Panc1 (cell line): ENCODE data around the gene GABRG3. TPM values are rescaled to one million over a fixed set of nuclear protein-coding genes. Genes with fewer than 3 reads are reported as not detected.

ENCODE experiments used
- ATAC-seq: fragments of 200-7000 bp; cut with Tn5 transposase; 2 replicates; pipeline ENCODE4 v1.9.1; 2020; ENCODE audit warnings: mild to moderate bottlenecking, moderate library complexity
- BruUV-seq: library from RNA; stranded (reverse); fragments of 400-500 nt; replicated peaks from 2 replicates; lab custom pipeline; 2021; lab: Mats Ljungman, UMichigan
- CTCF ChIA-PET: fragments of 300-600 bp; sonication (Branson Sonifier 250); formaldehyde crosslinking; loops from one replicate; lab custom pipeline; 2022; ENCODE audit warnings: antibody characterized with exemption; lab: Charles Lee
- POLR2A ChIA-PET: fragments of 300-600 bp; sonication (Branson Sonifier 250); formaldehyde crosslinking; loops from one replicate; lab custom pipeline; 2022; ENCODE audit warnings: antibody characterized with exemption; lab: Charles Lee
- DNase-seq: peaks from one replicate; pipeline ENCODE4 v3.0.0-alpha.2; 2010; ENCODE audit warnings: low read depth, low spot score
- H3K27ac ChIP-seq: 2 replicates; pipeline ENCODE4 v1.5.1; 2011; ENCODE audit warnings: mild to moderate bottlenecking, low read length, inconsistent platforms
- H3K27me3 ChIP-seq: fragments of 200-500 bp; sonication (Bioruptor generic); 2 replicates; pipeline ENCODE4 v1.6.0; 2014; ENCODE audit warnings: low read length, inconsistent platforms; ENCODE audit not compliant: control insufficient read depth, insufficient read depth
- H3K36me3 ChIP-seq: fragments of 200-500 bp; sonication (Bioruptor generic); 2 replicates; pipeline ENCODE4 v1.5.1; 2014; ENCODE audit warnings: inconsistent platforms, mild to moderate bottlenecking, low read length, moderate library complexity; ENCODE audit not compliant: control insufficient read depth, insufficient read depth
- H3K4me1 ChIP-seq: 2 replicates; pipeline ENCODE4 v1.5.1; 2011; ENCODE audit warnings: inconsistent platforms, mild to moderate bottlenecking, low read length, moderate library complexity; ENCODE audit not compliant: control insufficient read depth, insufficient read depth
- H3K4me3 ChIP-seq, 2 experiments: 2 replicates each; pipeline ENCODE4 v1.5.1; 2011 to 2012; ENCODE audit warnings: low read depth in 2 of 2, low read length in 2 of 2, mild to moderate bottlenecking in 2 of 2, inconsistent platforms in 1 of 2, moderate library complexity in 1 of 2
- H3K9me3 ChIP-seq: fragments of 200-500 bp; sonication (Bioruptor generic); 2 replicates; pipeline ENCODE4 v1.5.1; 2014; ENCODE audit warnings: low read depth, mild to moderate bottlenecking, inconsistent platforms, low read length, moderate library complexity; ENCODE audit not compliant: control insufficient read depth, insufficient read depth
- POLR2AphosphoS5 ChIP-seq: IDR thresholded peaks from 2 replicates; pipeline ENCODE4 v1.6.1; 2012; ENCODE audit warnings: mild to moderate bottlenecking, low read depth, low read length, moderate library complexity
- SIN3A ChIP-seq: IDR thresholded peaks from 2 replicates; pipeline ENCODE4 v1.6.1; 2012; ENCODE audit warnings: low read depth, mild to moderate bottlenecking, low read length, moderate library complexity, borderline replicate concordance; ENCODE audit not compliant: insufficient read depth
- TCF7L2 ChIP-seq: IDR thresholded peaks from 2 replicates; pipeline ENCODE4 v1.6.1; 2011; ENCODE audit warnings: mild to moderate bottlenecking, low read depth, low read length, inconsistent platforms
- in situ Hi-C: cut with HindIII; loops from 2 replicates; pipeline ENCODE4 v1.10.0; 2016; ENCODE audit warnings: low sequenced_read_pairs, low pct_unique_long_range_greater_than_20kb
- intact Hi-C: fragments of 100-400 bp; cut with micrococcal nuclease; formaldehyde crosslinking; loops from one replicate; pipeline ENCODE4 v1.10.0; 2022; ENCODE audit not compliant: unreplicated experiment
- total RNA-seq: library from RNA; stranded (reverse); gene quantifications from one replicate; pipeline ENCODE4 v1.2.1, GENCODE V29; 2021; ENCODE audit not compliant: unreplicated experiment
- TF ChIP-seq, protein P1 (sequence below), 2 experiments: IDR thresholded peaks; 2 replicates each; pipeline ENCODE4 v1.6.1; 2011 to 2012; ENCODE audit warnings: low read depth in 2 of 2, control low read depth in 1 of 2, low read length in 1 of 2, mild to moderate bottlenecking in 1 of 2, moderate library complexity in 1 of 2; ENCODE audit not compliant: insufficient read depth in 1 of 2
- TF ChIP-seq, protein P2 (sequence below): fragments of 450-650 bp; IDR thresholded peaks from 2 replicates; pipeline ENCODE4 v1.5.1; 2017; ENCODE audit warnings: mild to moderate bottlenecking

Gene GABRG3
- total RNA-seq, 1 experiment from 2014 or later = not detected

DNA sequence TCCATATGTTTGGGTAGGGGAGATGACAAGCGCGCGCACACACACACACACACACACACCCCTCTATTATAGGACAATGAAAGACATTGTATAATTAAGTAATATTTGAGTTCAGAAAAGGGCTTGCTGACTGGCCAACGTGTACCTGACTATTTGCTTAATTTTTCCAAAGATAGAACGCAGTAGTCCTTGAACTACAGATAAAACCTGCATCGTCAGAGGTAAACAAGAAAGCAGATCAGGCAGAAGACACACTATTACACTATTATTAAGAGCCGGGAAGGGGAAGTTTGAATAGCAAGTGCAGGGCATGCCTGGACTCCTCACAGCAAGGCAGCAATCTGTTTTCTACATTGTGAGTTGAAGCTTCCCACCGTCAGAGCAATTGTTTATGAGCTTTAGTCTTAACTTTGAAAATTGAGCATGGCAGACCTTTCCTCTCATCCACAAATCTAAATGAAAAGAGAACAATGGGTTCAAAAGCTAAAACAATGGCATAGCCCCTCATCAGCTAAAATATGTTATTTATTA lies 427.7 kb downstream of the GABRG3 start:
- CTCF ChIA-PET = no interaction called here
- intact Hi-C loops (no loop called here), in situ Hi-C loops (no loop called here)
- TF ChIP-seq, protein P1, sequence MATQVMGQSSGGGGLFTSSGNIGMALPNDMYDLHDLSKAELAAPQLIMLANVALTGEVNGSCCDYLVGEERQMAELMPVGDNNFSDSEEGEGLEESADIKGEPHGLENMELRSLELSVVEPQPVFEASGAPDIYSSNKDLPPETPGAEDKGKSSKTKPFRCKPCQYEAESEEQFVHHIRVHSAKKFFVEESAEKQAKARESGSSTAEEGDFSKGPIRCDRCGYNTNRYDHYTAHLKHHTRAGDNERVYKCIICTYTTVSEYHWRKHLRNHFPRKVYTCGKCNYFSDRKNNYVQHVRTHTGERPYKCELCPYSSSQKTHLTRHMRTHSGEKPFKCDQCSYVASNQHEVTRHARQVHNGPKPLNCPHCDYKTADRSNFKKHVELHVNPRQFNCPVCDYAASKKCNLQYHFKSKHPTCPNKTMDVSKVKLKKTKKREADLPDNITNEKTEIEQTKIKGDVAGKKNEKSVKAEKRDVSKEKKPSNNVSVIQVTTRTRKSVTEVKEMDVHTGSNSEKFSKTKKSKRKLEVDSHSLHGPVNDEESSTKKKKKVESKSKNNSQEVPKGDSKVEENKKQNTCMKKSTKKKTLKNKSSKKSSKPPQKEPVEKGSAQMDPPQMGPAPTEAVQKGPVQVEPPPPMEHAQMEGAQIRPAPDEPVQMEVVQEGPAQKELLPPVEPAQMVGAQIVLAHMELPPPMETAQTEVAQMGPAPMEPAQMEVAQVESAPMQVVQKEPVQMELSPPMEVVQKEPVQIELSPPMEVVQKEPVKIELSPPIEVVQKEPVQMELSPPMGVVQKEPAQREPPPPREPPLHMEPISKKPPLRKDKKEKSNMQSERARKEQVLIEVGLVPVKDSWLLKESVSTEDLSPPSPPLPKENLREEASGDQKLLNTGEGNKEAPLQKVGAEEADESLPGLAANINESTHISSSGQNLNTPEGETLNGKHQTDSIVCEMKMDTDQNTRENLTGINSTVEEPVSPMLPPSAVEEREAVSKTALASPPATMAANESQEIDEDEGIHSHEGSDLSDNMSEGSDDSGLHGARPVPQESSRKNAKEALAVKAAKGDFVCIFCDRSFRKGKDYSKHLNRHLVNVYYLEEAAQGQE (IDR thresholded peaks at IDR 0.05; ENCODE audit: insufficient read depth in 1 of 2, low read depth in 2 of 2, low read length in 1 of 2) = no peak
- no peak for TF ChIP-seq SIN3A
- no peak for TF ChIP-seq POLR2AphosphoS5
- TF ChIP-seq, protein P2, sequence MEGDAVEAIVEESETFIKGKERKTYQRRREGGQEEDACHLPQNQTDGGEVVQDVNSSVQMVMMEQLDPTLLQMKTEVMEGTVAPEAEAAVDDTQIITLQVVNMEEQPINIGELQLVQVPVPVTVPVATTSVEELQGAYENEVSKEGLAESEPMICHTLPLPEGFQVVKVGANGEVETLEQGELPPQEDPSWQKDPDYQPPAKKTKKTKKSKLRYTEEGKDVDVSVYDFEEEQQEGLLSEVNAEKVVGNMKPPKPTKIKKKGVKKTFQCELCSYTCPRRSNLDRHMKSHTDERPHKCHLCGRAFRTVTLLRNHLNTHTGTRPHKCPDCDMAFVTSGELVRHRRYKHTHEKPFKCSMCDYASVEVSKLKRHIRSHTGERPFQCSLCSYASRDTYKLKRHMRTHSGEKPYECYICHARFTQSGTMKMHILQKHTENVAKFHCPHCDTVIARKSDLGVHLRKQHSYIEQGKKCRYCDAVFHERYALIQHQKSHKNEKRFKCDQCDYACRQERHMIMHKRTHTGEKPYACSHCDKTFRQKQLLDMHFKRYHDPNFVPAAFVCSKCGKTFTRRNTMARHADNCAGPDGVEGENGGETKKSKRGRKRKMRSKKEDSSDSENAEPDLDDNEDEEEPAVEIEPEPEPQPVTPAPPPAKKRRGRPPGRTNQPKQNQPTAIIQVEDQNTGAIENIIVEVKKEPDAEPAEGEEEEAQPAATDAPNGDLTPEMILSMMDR = no peak
- no peak for TF ChIP-seq TCF7L2
- ATAC-seq (no peak), DNase-seq (no peak)
- no peaks in the 10 kb centered on the region for H3K4me1 ChIP-seq
- no peak overlapping the region for H3K27ac ChIP-seq
- no TSS peak for BruUV-seq
- no peak overlapping the region for H3K4me3 ChIP-seq
- POLR2A ChIA-PET = no interaction called here
- H3K36me3 ChIP-seq = no peaks in the 10 kb centered on the region
- H3K27me3 ChIP-seq = no peaks in the 10 kb centered on the region
- H3K9me3 ChIP-seq = peaks cover 7% of the 10 kb centered on the region; the same call in 1 of the 2 replicates

DNA sequence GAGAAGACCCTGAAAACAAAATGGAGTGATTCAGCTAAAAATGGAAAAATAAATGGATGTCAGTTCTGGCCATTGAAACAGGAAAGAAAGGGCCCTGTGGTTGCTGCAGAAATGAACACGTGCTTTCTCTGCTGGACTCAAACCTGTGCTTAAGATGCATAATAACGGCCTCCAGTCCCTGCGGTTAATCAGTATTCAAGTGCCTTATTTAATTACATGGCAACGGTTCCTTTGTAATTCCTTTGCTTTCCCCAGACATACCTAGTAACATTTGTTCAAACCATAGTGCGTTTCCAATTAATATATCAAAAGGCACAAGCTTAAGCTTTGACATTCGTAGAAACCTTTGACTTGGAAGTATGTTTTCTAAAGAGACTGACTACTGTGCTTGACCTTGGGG lies 428.3 kb downstream of the GABRG3 start:
- POLR2A ChIA-PET = no interaction called here
- BruUV-seq = no TSS peak
- Histone ChIP-seq H3K4me1 (no peaks in the 10 kb centered on the region), H3K36me3 (no peaks in the 10 kb centered on the region), H3K4me3 (no peak overlapping the region), H3K27ac (no peak overlapping the region), H3K9me3 (peaks cover 7% of the 10 kb centered on the region; the same call in 1 of the 2 replicates), H3K27me3 (no peaks in the 10 kb centered on the region)
- in situ Hi-C loops = no loop called here
- ATAC-seq (no peak), DNase-seq (no peak)
- intact Hi-C loops = no loop called here
- no peak for TF ChIP-seq POLR2AphosphoS5
- TF ChIP-seq, protein P1 (IDR thresholded peaks at IDR 0.05; ENCODE audit: insufficient read depth in 1 of 2, low read depth in 2 of 2, low read length in 1 of 2) = no peak
- TF ChIP-seq SIN3A = no peak
- TF ChIP-seq TCF7L2 = no peak
- TF ChIP-seq, protein P2 = no peak
- CTCF ChIA-PET = no interaction called here
